Spleen (tissue), 11 donors: ENCODE results near the gene CCR9. TPM values are rescaled to one million over a fixed set of nuclear protein-coding genes. Genes with fewer than 3 reads are reported as not detected.

ENCODE experiments used
- DNase-seq: peaks from one replicate; pipeline ENCODE4 v3.0.0-alpha.2; 2020
- H3K27ac ChIP-seq, 8 donors: fragments of 200-600 bp; sonication (generic) in 7 of 8; 1 replicate in 4 of 8; 2 replicates in 4 of 8; pipeline versions ENCODE4 v1.5.0 to v1.8.0; 2016 to 2021; ENCODE audit warnings: inconsistent platforms in 4 of 8, mild to moderate bottlenecking in 4 of 8, moderate library complexity in 1 of 8
- H3K27me3 ChIP-seq, 7 donors: fragments of 200-600 bp; sonication (generic) in 6 of 7; replicated peaks in 1 of 7; 1 replicate in 4 of 7; 2 replicates in 3 of 7; pipeline versions ENCODE4 v1.5.0 to v1.8.0; 2016 to 2021; ENCODE audit warnings: inconsistent platforms in 3 of 7, mild to moderate bottlenecking in 1 of 7
- H3K36me3 ChIP-seq, 6 donors: fragments of 200-600 bp; sonication (generic) in 5 of 6; 1 replicate in 4 of 6; 2 replicates in 2 of 6; pipeline versions ENCODE4 v1.5.0 to v1.8.0; 2016 to 2021; ENCODE audit warnings: inconsistent platforms in 2 of 6
- H3K4me1 ChIP-seq, 6 donors: fragments of 200-600 bp; sonication (generic) in 5 of 6; 1 replicate in 3 of 6; 2 replicates in 3 of 6; pipeline versions ENCODE4 v1.5.0 to v1.8.0; 2016 to 2021; ENCODE audit warnings: inconsistent platforms in 3 of 6
- H3K4me3 ChIP-seq, 8 donors: fragments of 200-600 bp; sonication (generic) in 7 of 8; 1 replicate in 4 of 8; 2 replicates in 4 of 8; pipeline versions ENCODE4 v1.5.0 to v1.8.0; 2016 to 2021; ENCODE audit warnings: inconsistent platforms in 4 of 8, mild to moderate bottlenecking in 4 of 8, moderate library complexity in 2 of 8
- H3K9me3 ChIP-seq, 8 donors: fragments of 200-600 bp; sonication (generic) in 7 of 8; 1 replicate in 4 of 8; 2 replicates in 4 of 8; pipeline versions ENCODE4 v1.5.0 to v1.8.0; 2016 to 2021; ENCODE audit warnings: inconsistent platforms in 4 of 8
- POLR2A ChIP-seq, 3 donors: fragments of 450-650 bp; IDR thresholded peaks; one replicate each; pipeline ENCODE4 v1.5.1; 2017; ENCODE audit warnings: antibody characterized with exemption in 3 of 3, mild to moderate bottlenecking in 1 of 3
- POLR2AphosphoS5 ChIP-seq, 3 donors: sonication (generic); formaldehyde crosslinking; IDR thresholded peaks; one replicate each; pipeline ENCODE4 v1.5.1; 2017; ENCODE audit warnings: antibody characterized with exemption in 3 of 3
- WGBS, 5 donors: extraction: QIAGEN DNeasy Blood & Tissue Kit in 3 of 5; methylation state at CpG; one replicate each; pipeline versions ENCODE4 v1.1.5 to v1.1.7; 2013 to 2018; 5-methylcytosine and 5-hydroxymethylcytosine counted together
- intact Hi-C: fragments of 100-400 bp; cut with DNase I; formaldehyde crosslinking; loops from one replicate; pipeline ENCODE4 v1.15.0; 2023; ENCODE audit warnings: low total_unique reads
- polyA plus RNA-seq, 3 donors: library from polyadenylated mRNA; stranded (reverse); fragments of 200-250 nt; gene quantifications; one replicate each; pipeline ENCODE4 v1.2.1, GENCODE V29; 2013
- total RNA-seq, 7 donors: library from RNA; depleted of rRNA in 3 of 7; stranded (reverse); fragments of >200 nt in 3 of 7; fragmentation: NEBNext Ultra II Directional in 4 of 7; extraction: Animal tissue kit (Norgen Biotek cat#: 25700) in 4 of 7; gene quantifications; one replicate each; pipeline versions ENCODE4 v1.1.0 to v1.2.1, GENCODE V29; 2016 to 2021
- TF ChIP-seq, protein P1 (sequence below), 11 experiments: fragments of 200-600 bp in 7 of 11; fragments of 450-650 bp in 4 of 11; sonication (generic) in 4 of 11; IDR thresholded peaks in 8 of 11; conservative IDR thresholded peaks in 3 of 11; 1 replicate in 7 of 11; 2 replicates in 4 of 11; pipeline versions ENCODE4 v1.4.0 to v1.8.0; 2016 to 2021; ENCODE audit warnings: antibody characterized with exemption in 11 of 11, inconsistent platforms in 4 of 11, mild to moderate bottlenecking in 1 of 11
- donor health status: healthy with polysubstance abuse.
- donor health status: DM: no; HTN: no; CAD: no; lungs with moderate emphysema.
- donor health status: DM: no; HTN: no; CAD: no.
- donor health status: Bipolar disorder and iron deficiency.
- donor health status: healthy.
- donor health status: DM: no; HTN: no; CAD: no.
- donor health status: DM: yes; HTN: yes; CAD: no.

Gene CCR9
- total and polyA plus RNA-seq, 10 donors = 1.1 to 3.6 (median 1.5) TPM

DNA sequence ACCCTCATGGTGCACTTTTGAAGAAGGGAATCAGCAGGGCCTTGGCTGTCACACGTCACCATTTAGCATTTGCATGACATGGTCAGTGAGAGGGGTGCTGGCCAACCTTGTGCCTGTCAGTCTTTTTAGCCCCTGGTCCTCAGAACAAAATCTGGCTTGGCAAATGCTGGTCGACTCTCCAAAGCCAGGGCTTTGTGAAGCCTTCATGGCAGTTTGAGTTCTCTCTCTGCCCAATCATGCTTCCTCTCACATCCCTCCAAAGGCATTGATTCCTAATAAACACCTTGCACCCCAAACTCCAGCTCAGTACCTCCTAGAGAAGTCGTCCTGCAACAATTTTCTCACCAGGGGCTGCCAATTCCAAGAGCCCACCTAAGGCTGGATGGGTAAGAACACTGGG lies 19.4 kb downstream of the CCR9 start:
- TF ChIP-seq, protein P1, sequence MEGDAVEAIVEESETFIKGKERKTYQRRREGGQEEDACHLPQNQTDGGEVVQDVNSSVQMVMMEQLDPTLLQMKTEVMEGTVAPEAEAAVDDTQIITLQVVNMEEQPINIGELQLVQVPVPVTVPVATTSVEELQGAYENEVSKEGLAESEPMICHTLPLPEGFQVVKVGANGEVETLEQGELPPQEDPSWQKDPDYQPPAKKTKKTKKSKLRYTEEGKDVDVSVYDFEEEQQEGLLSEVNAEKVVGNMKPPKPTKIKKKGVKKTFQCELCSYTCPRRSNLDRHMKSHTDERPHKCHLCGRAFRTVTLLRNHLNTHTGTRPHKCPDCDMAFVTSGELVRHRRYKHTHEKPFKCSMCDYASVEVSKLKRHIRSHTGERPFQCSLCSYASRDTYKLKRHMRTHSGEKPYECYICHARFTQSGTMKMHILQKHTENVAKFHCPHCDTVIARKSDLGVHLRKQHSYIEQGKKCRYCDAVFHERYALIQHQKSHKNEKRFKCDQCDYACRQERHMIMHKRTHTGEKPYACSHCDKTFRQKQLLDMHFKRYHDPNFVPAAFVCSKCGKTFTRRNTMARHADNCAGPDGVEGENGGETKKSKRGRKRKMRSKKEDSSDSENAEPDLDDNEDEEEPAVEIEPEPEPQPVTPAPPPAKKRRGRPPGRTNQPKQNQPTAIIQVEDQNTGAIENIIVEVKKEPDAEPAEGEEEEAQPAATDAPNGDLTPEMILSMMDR (IDR thresholded peaks at IDR 0.05 in 8 of 11, conservative IDR thresholded peaks at IDR 0.05 in 3 of 11) = no peak
- TF ChIP-seq POLR2A (IDR thresholded peaks at IDR 0.05) (no peak), POLR2AphosphoS5 (IDR thresholded peaks at IDR 0.05) (no peak)
- DNase-seq = no peak
- Histone ChIP-seq H3K9me3 (no peaks in the 10 kb centered on the region), H3K27me3 (no peaks in the 10 kb centered on the region), H3K4me3 (no peak overlapping the region), H3K27ac (no peak overlapping the region), H3K36me3 (no peaks in the 10 kb centered on the region), H3K4me1 (peaks cover 4 to 65% (median 15%) of the 10 kb centered on the region in 6 donors)
- 85 to 92% (median 88%) methylated on average over 2 to 3 of the region's 3 CpGs for WGBS, 5 donors
- intact Hi-C loops = no loop called here

- H3K27me3 ChIP-seq = no peaks in the 10 kb centered on the region
- H3K27ac ChIP-seq = no peak overlapping the region
- peaks cover 0 to 6% (median 0%) of the 10 kb centered on the region in 6 donors for H3K36me3 ChIP-seq
- TF ChIP-seq POLR2AphosphoS5 (IDR thresholded peaks at IDR 0.05) = peak in 1 of 3 donors; percentile 21
- TF ChIP-seq POLR2A (IDR thresholded peaks at IDR 0.05) = no peak
- H3K4me1 ChIP-seq = peaks cover 4 to 76% (median 17%) of the 10 kb centered on the region in 6 donors
- WGBS, 5 donors = 73 to 87% (median 81%) methylated on average over 6 to 9 of the region's 9 CpGs
- intact Hi-C loops = no loop called here
- no peak overlapping the region for H3K4me3 ChIP-seq
- no peaks in the 10 kb centered on the region for H3K9me3 ChIP-seq
- DNase-seq = no peak
Measured at GRCh38 chr3:45906681-45907407, 20.5 kb downstream of the CCR9 start.

DNA sequence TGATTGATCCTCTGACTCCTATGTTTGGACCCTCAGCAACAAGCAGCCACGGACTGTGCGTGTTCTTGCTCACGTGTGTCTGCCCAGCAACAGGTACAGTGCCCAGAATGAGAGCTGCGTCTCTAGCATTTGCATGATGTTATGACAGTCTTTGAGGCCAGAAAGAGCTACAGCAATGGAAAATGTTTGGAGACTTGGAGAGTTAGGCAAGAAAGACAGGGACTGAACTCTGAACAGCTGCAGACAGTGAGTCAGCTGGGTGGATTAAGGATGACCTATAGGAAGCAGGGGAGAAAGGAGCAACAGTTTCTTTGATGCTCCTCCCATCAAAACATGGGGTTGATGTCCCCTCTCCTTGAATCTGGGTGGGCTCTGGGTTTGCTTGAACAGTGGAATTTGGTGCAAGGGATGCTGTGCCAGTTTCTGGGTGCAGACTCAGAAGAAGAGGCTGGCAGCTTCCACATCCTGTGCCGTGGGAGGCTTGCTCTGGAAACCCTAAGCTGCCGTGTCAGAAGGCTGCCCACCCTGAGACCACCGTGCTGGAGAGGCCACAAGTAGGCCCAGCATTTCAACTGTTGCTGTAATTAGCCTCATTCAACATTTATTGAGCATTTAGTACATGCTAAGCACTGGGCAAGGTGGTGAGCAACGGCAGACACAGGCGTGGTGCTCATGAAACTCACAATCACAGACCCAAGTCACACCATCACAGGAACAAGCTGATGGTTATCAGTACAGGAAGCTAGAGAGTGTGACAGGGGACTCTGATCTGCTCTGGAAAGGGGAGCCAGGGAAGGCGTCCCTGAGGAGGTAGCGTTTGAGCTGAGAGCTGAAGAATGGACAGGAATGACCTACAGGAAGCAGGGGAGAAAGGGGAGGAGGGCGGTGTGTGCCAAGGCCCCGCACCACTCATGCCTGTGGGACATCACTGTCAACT lies 21.7 kb downstream of the CCR9 start:
- TF ChIP-seq POLR2A (IDR thresholded peaks at IDR 0.05) = no peak
- peak in 1 of 3 donors; percentile 17 for TF ChIP-seq POLR2AphosphoS5 (IDR thresholded peaks at IDR 0.05)
- no peak for DNase-seq
- Histone ChIP-seq H3K9me3 (no peaks in the 10 kb centered on the region), H3K4me1 (peaks cover 4 to 80% (median 17%) of the 10 kb centered on the region in 6 donors), H3K4me3 (no peak overlapping the region), H3K27ac (peak overlapping the region in 2 of 8 donors; percentile 31 to 32), H3K27me3 (no peaks in the 10 kb centered on the region), H3K36me3 (peaks cover 0 to 15% (median 0%) of the 10 kb centered on the region in 6 donors)
- intact Hi-C loops = no loop called here
- 60 to 66% (median 63%) methylated on average over 12 to 13 of the region's 13 CpGs for WGBS, 5 donors

DNA sequence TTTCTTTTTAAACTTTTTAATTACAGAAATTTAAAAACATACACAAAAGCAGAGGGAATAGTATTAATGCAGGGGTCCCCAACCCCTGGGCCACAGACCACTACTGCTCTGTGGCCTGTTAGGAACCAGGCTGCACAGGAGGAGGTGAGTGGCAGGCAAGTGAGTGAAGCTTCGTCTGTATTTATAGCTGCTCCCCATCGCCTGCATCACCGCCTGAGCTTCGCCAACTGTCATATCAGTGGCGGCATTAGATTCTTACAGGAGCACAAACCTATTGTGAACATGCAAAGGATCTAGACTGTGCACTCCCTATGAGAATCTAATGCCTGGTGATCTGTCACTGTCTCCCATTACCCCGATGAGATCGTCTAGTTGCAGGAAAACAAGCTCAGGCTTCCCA lies 22.4 kb downstream of the CCR9 start:
- no peak for DNase-seq
- Histone ChIP-seq H3K4me1 (peaks cover 4 to 79% (median 17%) of the 10 kb centered on the region in 6 donors), H3K36me3 (peaks cover 0 to 15% (median 0%) of the 10 kb centered on the region in 6 donors), H3K27me3 (no peaks in the 10 kb centered on the region), H3K4me3 (no peak overlapping the region), H3K9me3 (no peaks in the 10 kb centered on the region), H3K27ac (peak overlapping the region in 2 of 8 donors; percentile 31 to 32)
- WGBS, 5 donors = 79 to 89% (median 86%) methylated on average over 7 of the region's 7 CpGs
- TF ChIP-seq, protein P1 (IDR thresholded peaks at IDR 0.05 in 8 of 11, conservative IDR thresholded peaks at IDR 0.05 in 3 of 11) = no peak
- TF ChIP-seq POLR2A (IDR thresholded peaks at IDR 0.05) (no peak), POLR2AphosphoS5 (IDR thresholded peaks at IDR 0.05) (no peak)
- intact Hi-C loops = no loop called here
